Panc1 (cell line): ENCODE measurements around the gene SLC39A7. TPM values are rescaled to one million over a fixed set of nuclear protein-coding genes. Genes with fewer than 3 reads are reported as not detected.

Experiments
- ATAC-seq: fragments of 200-7000 bp; cut with Tn5 transposase; 2 replicates; pipeline ENCODE4 v1.9.1; 2020; ENCODE audit warnings: mild to moderate bottlenecking, moderate library complexity
- BruUV-seq: library from RNA; stranded (reverse); fragments of 400-500 nt; replicated peaks from 2 replicates; lab custom pipeline; 2021; lab: Mats Ljungman, UMichigan
- CTCF ChIA-PET: fragments of 300-600 bp; sonication (Branson Sonifier 250); formaldehyde crosslinking; loops from one replicate; lab custom pipeline; 2022; ENCODE audit warnings: antibody characterized with exemption; lab: Charles Lee
- POLR2A ChIA-PET: fragments of 300-600 bp; sonication (Branson Sonifier 250); formaldehyde crosslinking; loops from one replicate; lab custom pipeline; 2022; ENCODE audit warnings: antibody characterized with exemption; lab: Charles Lee
- DNase-seq: peaks from one replicate; pipeline ENCODE4 v3.0.0-alpha.2; 2010; ENCODE audit warnings: low read depth, low spot score
- H3K27ac ChIP-seq: 2 replicates; pipeline ENCODE4 v1.5.1; 2011; ENCODE audit warnings: mild to moderate bottlenecking, low read length, inconsistent platforms
- H3K27me3 ChIP-seq: fragments of 200-500 bp; sonication (Bioruptor generic); 2 replicates; pipeline ENCODE4 v1.6.0; 2014; ENCODE audit warnings: low read length, inconsistent platforms; ENCODE audit not compliant: control insufficient read depth, insufficient read depth
- H3K36me3 ChIP-seq: fragments of 200-500 bp; sonication (Bioruptor generic); 2 replicates; pipeline ENCODE4 v1.5.1; 2014; ENCODE audit warnings: inconsistent platforms, mild to moderate bottlenecking, low read length, moderate library complexity; ENCODE audit not compliant: control insufficient read depth, insufficient read depth
- H3K4me1 ChIP-seq: 2 replicates; pipeline ENCODE4 v1.5.1; 2011; ENCODE audit warnings: inconsistent platforms, mild to moderate bottlenecking, low read length, moderate library complexity; ENCODE audit not compliant: control insufficient read depth, insufficient read depth
- H3K4me3 ChIP-seq, 2 experiments: 2 replicates each; pipeline ENCODE4 v1.5.1; 2011 to 2012; ENCODE audit warnings: low read depth in 2 of 2, low read length in 2 of 2, mild to moderate bottlenecking in 2 of 2, inconsistent platforms in 1 of 2, moderate library complexity in 1 of 2
- H3K9me3 ChIP-seq: fragments of 200-500 bp; sonication (Bioruptor generic); 2 replicates; pipeline ENCODE4 v1.5.1; 2014; ENCODE audit warnings: low read depth, mild to moderate bottlenecking, inconsistent platforms, low read length, moderate library complexity; ENCODE audit not compliant: control insufficient read depth, insufficient read depth
- POLR2AphosphoS5 ChIP-seq: IDR thresholded peaks from 2 replicates; pipeline ENCODE4 v1.6.1; 2012; ENCODE audit warnings: mild to moderate bottlenecking, low read depth, low read length, moderate library complexity
- SIN3A ChIP-seq: IDR thresholded peaks from 2 replicates; pipeline ENCODE4 v1.6.1; 2012; ENCODE audit warnings: low read depth, mild to moderate bottlenecking, low read length, moderate library complexity, borderline replicate concordance; ENCODE audit not compliant: insufficient read depth
- TCF7L2 ChIP-seq: IDR thresholded peaks from 2 replicates; pipeline ENCODE4 v1.6.1; 2011; ENCODE audit warnings: mild to moderate bottlenecking, low read depth, low read length, inconsistent platforms
- in situ Hi-C: cut with HindIII; loops from 2 replicates; pipeline ENCODE4 v1.10.0; 2016; ENCODE audit warnings: low sequenced_read_pairs, low pct_unique_long_range_greater_than_20kb
- intact Hi-C: fragments of 100-400 bp; cut with micrococcal nuclease; formaldehyde crosslinking; loops from one replicate; pipeline ENCODE4 v1.10.0; 2022; ENCODE audit not compliant: unreplicated experiment
- total RNA-seq: library from RNA; stranded (reverse); gene quantifications from one replicate; pipeline ENCODE4 v1.2.1, GENCODE V29; 2021; ENCODE audit not compliant: unreplicated experiment
- TF ChIP-seq, protein P1 (sequence below): fragments of 450-650 bp; IDR thresholded peaks from 2 replicates; pipeline ENCODE4 v1.5.1; 2017; ENCODE audit warnings: mild to moderate bottlenecking
- TF ChIP-seq, protein P2 (sequence below), 2 experiments: IDR thresholded peaks; 2 replicates each; pipeline ENCODE4 v1.6.1; 2011 to 2012; ENCODE audit warnings: low read depth in 2 of 2, control low read depth in 1 of 2, low read length in 1 of 2, mild to moderate bottlenecking in 1 of 2, moderate library complexity in 1 of 2; ENCODE audit not compliant: insufficient read depth in 1 of 2

Gene SLC39A7
- total RNA-seq, 1 experiment from 2014 or later = 135 TPM

DNA sequence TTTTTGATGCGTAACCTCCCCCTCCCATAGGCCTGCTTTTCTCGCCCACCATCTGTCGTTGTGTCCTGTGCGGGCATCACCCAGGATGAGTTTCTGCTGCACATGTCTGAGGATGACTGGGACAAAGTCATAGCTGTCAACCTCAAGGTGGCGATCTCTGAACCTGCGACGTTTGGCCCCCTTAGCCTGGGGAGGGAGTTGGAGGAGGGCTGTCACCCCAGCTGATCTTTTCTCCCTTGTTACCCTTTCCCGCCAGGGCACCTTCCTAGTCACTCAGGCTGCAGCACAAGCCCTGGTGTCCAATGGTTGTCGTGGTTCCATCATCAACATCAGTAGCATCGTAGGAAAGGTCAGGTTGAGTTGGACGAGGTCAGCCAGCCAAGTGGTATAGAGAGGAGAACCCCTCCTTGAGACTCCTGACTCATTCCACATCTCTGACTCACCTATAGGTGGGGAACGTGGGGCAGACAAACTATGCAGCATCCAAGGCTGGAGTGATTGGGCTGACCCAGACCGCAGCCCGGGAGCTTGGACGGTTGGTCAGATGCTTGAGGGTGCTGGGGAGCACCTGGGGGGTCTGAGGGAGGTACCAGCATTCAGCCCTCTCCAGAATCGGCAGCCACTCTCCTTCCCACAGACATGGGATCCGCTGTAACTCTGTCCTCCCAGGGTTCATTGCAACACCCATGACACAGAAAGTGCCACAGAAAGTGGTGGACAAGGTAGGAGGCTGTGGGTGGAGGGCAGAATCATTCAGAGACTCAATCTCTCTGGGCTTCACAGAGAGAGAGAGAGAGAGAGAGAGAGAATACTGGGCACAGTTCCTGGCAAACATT, 4.7 kb downstream of the SLC39A7 start:
- CTCF ChIA-PET = interaction anchor here (0.7 kb wide), 1 partner anchor 43 kb away, joined by 5 read pairs; no protein-coding TSS in a partner anchor
- DNase-seq (peak; percentile 59), ATAC-seq (peak; percentile 13; the same call in 1 of the 2 replicates)
- H3K27ac ChIP-seq = peak overlapping the region; percentile 72
- no peaks in the 10 kb centered on the region for H3K27me3 ChIP-seq
- peak overlapping the region; percentile 66 to 79 for H3K4me3 ChIP-seq
- no peaks in the 10 kb centered on the region for H3K9me3 ChIP-seq
- peaks cover 46% of the 10 kb centered on the region for H3K4me1 ChIP-seq
- H3K36me3 ChIP-seq = peaks cover 13% of the 10 kb centered on the region
- intact Hi-C loops (no loop called here), in situ Hi-C loops (no loop called here)
- POLR2A ChIA-PET = interaction anchor here (0.7 kb wide), 1 partner anchor 72 kb away, joined by 8 read pairs; the partner anchor contains the start of gene B3GALT4
- no TSS peak for BruUV-seq
- TF ChIP-seq, protein P1, sequence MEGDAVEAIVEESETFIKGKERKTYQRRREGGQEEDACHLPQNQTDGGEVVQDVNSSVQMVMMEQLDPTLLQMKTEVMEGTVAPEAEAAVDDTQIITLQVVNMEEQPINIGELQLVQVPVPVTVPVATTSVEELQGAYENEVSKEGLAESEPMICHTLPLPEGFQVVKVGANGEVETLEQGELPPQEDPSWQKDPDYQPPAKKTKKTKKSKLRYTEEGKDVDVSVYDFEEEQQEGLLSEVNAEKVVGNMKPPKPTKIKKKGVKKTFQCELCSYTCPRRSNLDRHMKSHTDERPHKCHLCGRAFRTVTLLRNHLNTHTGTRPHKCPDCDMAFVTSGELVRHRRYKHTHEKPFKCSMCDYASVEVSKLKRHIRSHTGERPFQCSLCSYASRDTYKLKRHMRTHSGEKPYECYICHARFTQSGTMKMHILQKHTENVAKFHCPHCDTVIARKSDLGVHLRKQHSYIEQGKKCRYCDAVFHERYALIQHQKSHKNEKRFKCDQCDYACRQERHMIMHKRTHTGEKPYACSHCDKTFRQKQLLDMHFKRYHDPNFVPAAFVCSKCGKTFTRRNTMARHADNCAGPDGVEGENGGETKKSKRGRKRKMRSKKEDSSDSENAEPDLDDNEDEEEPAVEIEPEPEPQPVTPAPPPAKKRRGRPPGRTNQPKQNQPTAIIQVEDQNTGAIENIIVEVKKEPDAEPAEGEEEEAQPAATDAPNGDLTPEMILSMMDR = peak; percentile 48
- TF ChIP-seq TCF7L2 (no peak), POLR2AphosphoS5 (no peak), SIN3A (no peak)
- TF ChIP-seq, protein P2, sequence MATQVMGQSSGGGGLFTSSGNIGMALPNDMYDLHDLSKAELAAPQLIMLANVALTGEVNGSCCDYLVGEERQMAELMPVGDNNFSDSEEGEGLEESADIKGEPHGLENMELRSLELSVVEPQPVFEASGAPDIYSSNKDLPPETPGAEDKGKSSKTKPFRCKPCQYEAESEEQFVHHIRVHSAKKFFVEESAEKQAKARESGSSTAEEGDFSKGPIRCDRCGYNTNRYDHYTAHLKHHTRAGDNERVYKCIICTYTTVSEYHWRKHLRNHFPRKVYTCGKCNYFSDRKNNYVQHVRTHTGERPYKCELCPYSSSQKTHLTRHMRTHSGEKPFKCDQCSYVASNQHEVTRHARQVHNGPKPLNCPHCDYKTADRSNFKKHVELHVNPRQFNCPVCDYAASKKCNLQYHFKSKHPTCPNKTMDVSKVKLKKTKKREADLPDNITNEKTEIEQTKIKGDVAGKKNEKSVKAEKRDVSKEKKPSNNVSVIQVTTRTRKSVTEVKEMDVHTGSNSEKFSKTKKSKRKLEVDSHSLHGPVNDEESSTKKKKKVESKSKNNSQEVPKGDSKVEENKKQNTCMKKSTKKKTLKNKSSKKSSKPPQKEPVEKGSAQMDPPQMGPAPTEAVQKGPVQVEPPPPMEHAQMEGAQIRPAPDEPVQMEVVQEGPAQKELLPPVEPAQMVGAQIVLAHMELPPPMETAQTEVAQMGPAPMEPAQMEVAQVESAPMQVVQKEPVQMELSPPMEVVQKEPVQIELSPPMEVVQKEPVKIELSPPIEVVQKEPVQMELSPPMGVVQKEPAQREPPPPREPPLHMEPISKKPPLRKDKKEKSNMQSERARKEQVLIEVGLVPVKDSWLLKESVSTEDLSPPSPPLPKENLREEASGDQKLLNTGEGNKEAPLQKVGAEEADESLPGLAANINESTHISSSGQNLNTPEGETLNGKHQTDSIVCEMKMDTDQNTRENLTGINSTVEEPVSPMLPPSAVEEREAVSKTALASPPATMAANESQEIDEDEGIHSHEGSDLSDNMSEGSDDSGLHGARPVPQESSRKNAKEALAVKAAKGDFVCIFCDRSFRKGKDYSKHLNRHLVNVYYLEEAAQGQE (IDR thresholded peaks at IDR 0.05; ENCODE audit: insufficient read depth in 1 of 2, low read depth in 2 of 2, low read length in 1 of 2) = no peak

GRCh38 chr6:33206027-33206863, 5.6 kb downstream of the SLC39A7 start:
- Histone ChIP-seq H3K4me3 (peak overlapping the region in 1 of 2 experiments; percentile 8; a peak in 1 of 4 replicates), H3K9me3 (no peaks in the 10 kb centered on the region), H3K4me1 (peaks cover 46% of the 10 kb centered on the region), H3K36me3 (peaks cover 10% of the 10 kb centered on the region), H3K27ac (peak overlapping the region; percentile 8), H3K27me3 (no peaks in the 10 kb centered on the region)
- in situ Hi-C loops (no loop called here), intact Hi-C loops (no loop called here)
- no peak for ATAC-seq
- no TSS peak for BruUV-seq
- no peak for TF ChIP-seq POLR2AphosphoS5
- TF ChIP-seq, protein P1 = no peak
- no peak for TF ChIP-seq SIN3A
- CTCF ChIA-PET = interaction anchor here (0.7 kb wide), 1 partner anchor 42 kb away, joined by 5 read pairs; no protein-coding TSS in a partner anchor
- POLR2A ChIA-PET = interaction anchor here (0.7 kb wide), 1 partner anchor 71 kb away, joined by 8 read pairs; the partner anchor contains the start of gene B3GALT4
- no peak for DNase-seq
